IPS-NIHi7 (cell line): Measurements from ENCODE around the gene EYS.
"Not testable (repeated sequence)": the region's sequence is repeated elsewhere in the genome, so short reads cannot be mapped to it uniquely, and the experiment has no call there.

Source experiments
- DNase-seq: peaks from one replicate; pipeline ENCODE4 v3.0.0; 2012; ENCODE audit warnings: mixed read lengths; ENCODE audit errors: extremely low spot score

Gene EYS

GRCh38 chr6:63795826-63796225 lies 1911.2 kb downstream of the EYS start:
- no peak for DNase-seq

DNA sequence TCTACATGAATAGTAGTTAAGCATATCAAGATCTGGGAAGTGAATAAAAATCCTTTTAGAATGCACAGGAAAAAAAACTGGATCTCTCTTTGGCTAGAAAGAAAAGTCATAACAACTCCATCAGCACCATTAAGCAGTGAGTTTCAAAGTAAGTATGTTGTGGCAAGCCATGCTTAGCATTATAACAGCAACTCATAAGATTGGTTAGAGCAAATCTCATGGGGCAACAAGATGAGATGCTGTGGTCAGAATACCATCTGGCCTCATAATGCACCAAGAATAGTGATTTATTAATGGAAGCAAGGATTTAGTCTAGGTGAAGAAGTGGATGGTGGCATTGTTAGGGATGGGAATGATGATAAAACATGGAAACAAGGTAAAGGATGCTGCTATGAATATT lies 1912.0 kb downstream of the EYS start:
- DNase-seq = no peak

DNA sequence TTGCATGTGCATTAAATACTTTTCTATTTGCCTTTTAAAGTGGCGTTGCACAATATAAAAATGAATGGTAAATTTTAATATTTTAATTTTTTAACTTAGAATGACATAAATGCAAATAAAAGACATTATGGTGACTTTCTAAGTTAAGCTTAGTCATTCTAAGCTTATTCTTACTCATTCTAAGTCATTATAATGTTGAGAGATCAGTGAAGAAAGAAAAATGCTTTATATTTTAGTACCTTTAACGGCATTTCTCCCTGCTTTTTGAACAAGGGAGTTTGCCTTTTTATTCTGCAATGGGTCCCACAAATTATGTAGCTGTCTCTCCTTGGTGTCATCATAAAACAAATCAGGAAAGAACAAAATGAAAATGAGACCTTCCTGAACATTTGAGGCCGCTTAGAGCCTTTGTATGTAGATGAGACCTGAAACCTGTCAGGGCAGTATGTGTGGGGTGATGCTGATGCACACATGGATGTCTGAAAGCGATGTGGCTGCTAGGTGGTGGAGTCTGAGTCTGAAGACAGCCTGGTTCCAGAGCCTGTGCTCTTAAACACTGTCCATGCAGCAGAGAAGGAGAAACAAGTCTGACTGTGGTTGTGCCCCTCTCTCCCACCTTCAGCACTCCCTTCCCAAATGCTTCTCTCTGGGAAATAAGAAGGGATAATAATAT lies 1913.4 kb downstream of the EYS start:
- DNase-seq = no peak

- DNase-seq = no peak
Measured at GRCh38 chr6:63792736-63793464, 1914.1 kb downstream of the EYS start.

GRCh38 chr6:63790334-63790733 lies 1916.7 kb downstream of the EYS start:
- no peak for DNase-seq

DNA sequence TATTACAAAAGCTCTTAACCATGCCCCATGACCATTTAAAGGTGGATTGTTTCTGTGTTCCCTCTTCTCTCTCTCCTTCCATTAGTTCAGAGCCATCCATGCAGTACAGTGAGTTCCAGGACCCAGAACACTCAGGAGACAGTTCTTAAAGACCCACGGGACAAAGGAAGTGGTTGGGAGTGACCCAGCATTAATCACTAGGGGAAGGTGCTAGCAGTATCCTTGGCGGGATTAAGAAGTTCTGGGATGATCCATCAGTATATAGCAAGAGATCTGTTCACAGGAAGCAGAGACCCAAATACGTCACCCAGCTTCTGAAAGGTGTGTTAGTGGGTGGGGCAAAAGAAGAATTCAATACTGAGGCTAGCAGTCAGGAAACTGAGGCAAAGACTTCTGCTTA lies 1917.3 kb downstream of the EYS start:
- DNase-seq = no peak

- no peak for DNase-seq
Measured at GRCh38 chr6:63788569-63788968, 1918.5 kb downstream of the EYS start.

- no peak for DNase-seq
Measured at GRCh38 chr6:63787021-63787420, 1920.0 kb downstream of the EYS start.

GRCh38 chr6:63785006-63785405 lies 1922.0 kb downstream of the EYS start:
- no peak for DNase-seq

DNA sequence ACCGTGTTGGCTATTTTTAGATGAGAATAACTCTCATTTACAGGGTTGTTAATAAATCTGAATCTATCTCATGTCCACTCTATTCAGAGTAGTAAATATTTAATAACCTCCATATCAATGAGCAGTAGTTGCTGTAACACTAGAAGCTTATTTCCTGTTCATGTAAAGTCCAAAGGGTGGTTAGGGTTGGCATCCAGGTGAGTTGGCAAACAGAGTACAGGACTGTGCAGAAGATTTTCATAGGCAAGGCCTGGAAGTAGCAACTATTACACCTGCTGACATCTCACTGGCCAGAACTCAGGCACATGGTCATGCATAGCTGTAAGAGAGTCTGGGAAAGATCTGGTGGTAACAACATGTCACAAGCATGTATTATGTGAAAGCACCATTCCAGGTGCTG lies 1923.9 kb downstream of the EYS start:
- no peak for DNase-seq

GRCh38 chr6:63774961-63775360 lies 1932.1 kb downstream of the EYS start:
- no peak for DNase-seq

- no peak for DNase-seq
Measured at GRCh38 chr6:63773200-63773599, 1933.8 kb downstream of the EYS start.

- no peak for DNase-seq
Measured at GRCh38 chr6:63765828-63766227, 1941.2 kb downstream of the EYS start.

GRCh38 chr6:63764318-63764916 lies 1942.6 kb downstream of the EYS start:
- DNase-seq = no peak

DNA sequence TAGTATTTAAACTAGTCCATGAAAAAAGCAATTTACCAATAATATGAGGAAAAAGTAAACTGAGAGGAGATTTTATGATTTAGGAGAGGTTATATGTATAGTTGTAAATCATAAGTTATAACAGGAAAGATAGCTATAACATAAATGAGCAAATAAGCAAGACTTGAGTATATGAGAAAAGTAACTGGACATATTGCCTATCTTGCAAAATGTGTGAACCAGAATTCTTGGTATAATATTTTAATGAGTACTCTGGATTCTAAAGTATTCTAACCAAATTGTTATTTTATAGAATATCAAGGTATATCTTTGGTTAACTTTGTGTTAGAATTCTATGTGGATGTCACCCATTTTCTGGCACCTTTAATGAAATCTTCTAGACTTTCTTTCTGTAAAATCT lies 1946.8 kb downstream of the EYS start:
- DNase-seq = no peak

GRCh38 chr6:63759605-63760105 lies 1947.4 kb downstream of the EYS start:
- no peak for DNase-seq

DNA sequence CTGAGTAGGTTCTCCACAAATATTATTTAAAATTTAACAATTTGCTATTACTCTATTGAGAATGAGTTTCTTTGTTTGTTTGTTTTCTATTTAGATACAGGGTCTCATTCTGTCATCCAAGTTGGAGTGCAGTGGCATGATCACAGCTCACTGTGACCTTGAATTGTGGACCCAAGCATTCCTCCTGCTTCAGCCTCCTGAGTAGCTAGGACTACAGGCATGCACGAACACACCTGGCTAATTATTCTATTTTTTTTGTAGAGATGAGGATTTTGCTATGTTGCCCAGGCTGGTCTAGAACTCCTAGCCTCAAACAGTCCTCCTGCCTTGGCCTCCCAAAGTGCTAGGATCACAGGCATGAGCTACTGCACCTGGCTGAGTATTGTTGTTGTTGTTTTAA lies 1949.2 kb downstream of the EYS start:
- no peak for DNase-seq

DNA sequence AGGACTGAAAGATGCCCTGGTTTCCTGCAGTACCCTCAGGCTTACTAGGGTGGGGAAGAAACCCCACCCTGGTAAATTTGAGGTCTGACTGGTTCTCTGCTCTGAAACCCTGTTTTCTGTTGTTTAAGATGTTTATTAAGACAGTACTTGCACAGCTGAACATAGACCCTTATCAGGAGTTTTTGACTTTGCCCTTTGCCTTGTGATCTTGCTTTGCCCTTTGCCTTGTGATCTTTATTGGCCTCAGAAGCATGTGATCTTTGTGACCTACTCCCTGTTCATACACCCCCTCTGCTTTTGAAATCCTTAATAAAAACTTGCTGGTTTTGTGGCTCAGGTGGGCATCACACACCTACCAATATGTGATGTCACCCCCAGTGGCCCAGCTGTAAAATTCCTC lies 1949.8 kb downstream of the EYS start:
- not testable (repeated sequence) for DNase-seq

DNA sequence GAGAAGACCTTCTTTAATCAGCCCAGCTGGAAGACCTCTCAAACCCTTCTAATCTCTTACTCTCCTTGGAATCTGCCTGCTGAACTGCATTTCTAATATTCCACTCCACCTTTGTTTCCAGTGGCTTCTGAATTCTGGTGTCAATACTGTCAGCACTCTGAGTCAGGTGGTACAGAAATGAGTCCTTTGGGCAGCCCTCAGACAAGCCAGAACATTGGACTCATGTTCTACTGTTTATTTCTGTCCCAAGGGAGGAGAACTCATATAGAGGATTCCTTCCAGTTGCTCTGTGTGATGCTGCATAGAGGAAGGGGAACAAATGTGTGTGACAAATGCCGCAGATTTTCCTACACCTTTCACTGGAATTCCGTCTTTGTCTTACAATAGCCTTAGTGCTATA lies 1956.6 kb downstream of the EYS start:
- DNase-seq = no peak

DNA sequence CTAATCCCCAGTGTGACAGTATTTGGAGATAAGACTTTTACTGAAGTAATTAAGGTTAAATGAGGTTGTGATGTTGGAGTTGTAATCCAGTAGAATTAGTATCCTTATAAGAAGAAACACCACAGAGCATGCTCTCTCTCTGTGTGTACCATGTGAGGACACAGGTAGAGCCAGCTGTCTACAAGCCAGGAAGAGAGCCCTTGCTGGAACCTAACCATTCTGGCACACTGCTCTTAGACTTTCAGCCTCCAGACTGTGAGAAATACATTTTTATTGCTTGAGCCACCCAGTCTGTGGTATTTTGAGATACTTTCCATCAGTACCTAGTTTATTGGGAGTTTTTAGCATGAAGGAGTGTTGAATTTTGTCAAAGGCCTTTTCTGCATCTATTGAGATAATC lies 1961.2 kb downstream of the EYS start:
- no peak for DNase-seq

DNA sequence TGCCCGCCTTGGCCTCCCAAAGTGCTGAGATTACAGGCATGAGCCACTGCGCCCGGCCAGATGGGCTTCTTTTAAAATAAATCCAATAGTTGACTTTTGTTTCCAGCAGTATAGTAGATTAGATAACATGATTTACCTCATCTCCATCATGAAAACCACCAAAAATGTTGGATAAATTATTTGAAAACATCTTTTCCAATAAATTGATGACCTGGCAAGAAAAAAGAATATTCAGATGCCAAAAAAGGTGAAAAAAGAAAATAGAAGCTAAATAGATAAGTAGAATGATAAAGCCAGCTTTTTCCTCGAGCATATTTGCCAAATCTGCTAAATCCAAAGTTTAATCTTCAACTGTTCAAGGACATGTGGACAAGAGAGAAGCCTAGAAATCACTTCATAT lies 1962.2 kb downstream of the EYS start:
- no peak for DNase-seq

- no peak for DNase-seq
Measured at GRCh38 chr6:63743691-63744090, 1963.3 kb downstream of the EYS start.

DNA sequence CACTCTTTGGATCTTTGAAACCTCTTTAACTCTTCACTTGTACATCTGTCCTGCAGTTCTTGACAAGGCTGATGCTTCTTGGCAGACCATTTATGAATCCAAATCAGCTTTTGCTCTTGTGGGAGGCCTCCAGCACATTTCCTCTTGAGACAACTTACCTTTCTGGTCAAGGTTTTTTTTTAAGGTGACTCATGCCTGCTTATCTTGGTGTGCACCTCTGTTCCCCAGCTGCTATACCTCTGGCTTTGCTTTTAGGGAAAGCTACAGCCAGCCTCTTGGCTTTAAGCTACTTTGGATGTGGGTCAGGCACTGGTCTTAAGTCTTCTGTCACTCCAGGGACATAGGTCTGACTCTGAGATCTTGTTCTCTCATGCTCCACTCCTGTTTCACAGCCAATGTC lies 1965.0 kb downstream of the EYS start:
- DNase-seq = no peak
